SK-N-SH treated with all-trans-retinoic acid at 6 μM for 48 hours (cell line): ENCODE data around the gene UBE2V1.

Experiments used
- ATAC-seq: fragments of 200-7000 bp; cut with Tn5 transposase; 3 replicates; pipeline ENCODE4 v1.9.1; 2020; ENCODE audit warnings: mild to moderate bottlenecking, moderate library complexity
- ARNTL ChIP-seq: fragments of 450-650 bp; formaldehyde crosslinking; IDR thresholded peaks from 2 replicates; pipeline ENCODE4 v1.5.0; 2020; ENCODE audit warnings: low read depth, mild to moderate bottlenecking, moderate library complexity, borderline replicate concordance
- BACH2 ChIP-seq: fragments of 250-450 bp; sonication (Bioruptor Pico); IDR thresholded peaks from 2 replicates; pipeline ENCODE4 v1.9.0; 2021; ENCODE audit warnings: mild to moderate bottlenecking, borderline replicate concordance
- CSDC2 ChIP-seq: fragments of 250-450 bp; sonication (Bioruptor Pico); IDR thresholded peaks from 2 replicates; pipeline ENCODE4 v1.5.0; 2020; ENCODE audit warnings: mild to moderate bottlenecking, moderate library complexity
- ESRRG ChIP-seq: fragments of 250-450 bp; sonication (Bioruptor Pico); IDR thresholded peaks from 2 replicates; pipeline ENCODE4 v1.6.1; 2021; ENCODE audit warnings: mild to moderate bottlenecking
- GLIS3 ChIP-seq: fragments of 250-450 bp; sonication (Bioruptor Pico); IDR thresholded peaks from 2 replicates; pipeline ENCODE4 v1.5.0; 2020; ENCODE audit warnings: mild to moderate bottlenecking, moderate library complexity
- ISL1 ChIP-seq: fragments of 250-450 bp; sonication (Bioruptor Pico); IDR thresholded peaks from 2 replicates; pipeline ENCODE4 v2.1.2; 2022; ENCODE audit warnings: mild to moderate bottlenecking, moderate library complexity
- OSR1 ChIP-seq: fragments of 250-450 bp; sonication (Bioruptor Pico); IDR thresholded peaks from 2 replicates; pipeline ENCODE4 v1.8.0; 2022; ENCODE audit warnings: moderate library complexity, mild to moderate bottlenecking, inconsistent platforms
- PPARA ChIP-seq: fragments of 250-450 bp; sonication (Bioruptor Pico); IDR thresholded peaks from 2 replicates; pipeline ENCODE4 v1.5.0; 2020; ENCODE audit warnings: mild to moderate bottlenecking, borderline replicate concordance
- RARB ChIP-seq: fragments of 250-450 bp; sonication (Bioruptor Pico); IDR thresholded peaks from 2 replicates; pipeline ENCODE4 v1.8.0; 2021; ENCODE audit warnings: mild to moderate bottlenecking, moderate library complexity
- SNAI2 ChIP-seq: fragments of 250-450 bp; sonication (Bioruptor Pico); IDR thresholded peaks from 2 replicates; pipeline ENCODE4 v1.5.0; 2020; ENCODE audit warnings: mild to moderate bottlenecking, moderate library complexity
- TCF4 ChIP-seq: fragments of 250-450 bp; sonication (Bioruptor Pico); IDR thresholded peaks from 2 replicates; pipeline ENCODE4 v1.8.0; 2021; ENCODE audit warnings: mild to moderate bottlenecking, moderate library complexity, borderline replicate concordance
- TOX ChIP-seq: fragments of 250-450 bp; sonication (Bioruptor Pico); IDR thresholded peaks from 2 replicates; pipeline ENCODE4 v1.8.0; 2021; ENCODE audit warnings: mild to moderate bottlenecking, moderate library complexity, borderline replicate concordance
- ZFP3 ChIP-seq: fragments of 250-450 bp; sonication (Bioruptor Pico); IDR thresholded peaks from 2 replicates; pipeline ENCODE4 v1.5.0; 2020; ENCODE audit warnings: mild to moderate bottlenecking, moderate library complexity
- ZFP30 ChIP-seq: fragments of 450-650 bp; formaldehyde crosslinking; IDR thresholded peaks from 2 replicates; pipeline ENCODE4 v1.5.0; 2022; ENCODE audit warnings: mild to moderate bottlenecking, moderate library complexity
- ZNF565 ChIP-seq: fragments of 450-650 bp; formaldehyde crosslinking; conservative IDR thresholded peaks from 2 replicates; pipeline ENCODE4 v1.5.0; 2020; ENCODE audit warnings: low read depth, mild to moderate bottlenecking, moderate library complexity
- ZNF70 ChIP-seq: fragments of 450-650 bp; formaldehyde crosslinking; IDR thresholded peaks from 2 replicates; pipeline ENCODE4 v1.5.0; 2020; ENCODE audit warnings: mild to moderate bottlenecking, moderate library complexity
- ZNF8 ChIP-seq: fragments of 450-650 bp; formaldehyde crosslinking; IDR thresholded peaks from 2 replicates; pipeline ENCODE4 v1.5.0; 2020; ENCODE audit warnings: mild to moderate bottlenecking, moderate library complexity
- TF ChIP-seq, protein P1 (sequence below): fragments of 250-450 bp; sonication (Bioruptor Pico); IDR thresholded peaks from 2 replicates; pipeline ENCODE4 v1.8.0; 2020; ENCODE audit warnings: mild to moderate bottlenecking, moderate library complexity, borderline replicate concordance
- TF ChIP-seq, protein P2 (sequence below): fragments of 250-450 bp; sonication (Bioruptor Pico); IDR thresholded peaks from 2 replicates; pipeline ENCODE4 v1.5.0; 2020; ENCODE audit warnings: mild to moderate bottlenecking, moderate library complexity
- TF ChIP-seq, protein P3 (sequence below): fragments of 250-450 bp; sonication (Bioruptor Pico); IDR thresholded peaks from 2 replicates; pipeline ENCODE4 v1.5.1; 2021; ENCODE audit warnings: mild to moderate bottlenecking, moderate library complexity
- TF ChIP-seq, protein P4 (sequence below): fragments of 250-450 bp; sonication (Bioruptor Pico); IDR thresholded peaks from 2 replicates; pipeline ENCODE4 v1.5.1; 2020; ENCODE audit warnings: low read depth, mild to moderate bottlenecking, moderate library complexity

Gene UBE2V1

DNA sequence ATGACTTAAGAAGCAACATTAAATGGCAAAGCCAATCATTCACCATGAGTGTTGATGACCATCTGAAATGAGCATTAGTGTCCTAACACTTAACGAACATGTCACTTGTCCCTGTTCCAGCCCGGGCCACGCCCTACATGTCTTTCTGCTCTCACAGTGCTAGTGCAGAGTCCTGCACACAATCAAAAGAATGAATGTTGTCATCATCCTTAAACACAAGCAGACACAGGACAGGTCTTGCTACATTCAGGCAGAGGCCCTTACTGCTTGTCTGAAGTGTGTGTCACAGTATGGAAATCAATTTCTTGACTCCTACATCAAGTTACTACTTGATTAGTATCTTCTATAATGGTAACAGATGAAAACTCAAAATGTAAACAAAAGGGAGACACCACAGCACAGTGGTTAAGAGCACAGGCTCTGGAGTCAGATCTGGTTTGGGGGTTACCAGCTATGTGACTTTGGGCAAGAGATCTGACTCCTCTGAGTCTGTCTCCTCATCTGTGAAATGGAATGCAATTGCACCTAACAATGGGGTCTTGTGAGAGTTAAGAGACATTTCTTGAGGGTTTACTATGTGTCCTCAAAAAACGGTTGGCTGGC is 17.4 kb downstream of the UBE2V1 start:
- no peak for ATAC-seq
- TF ChIP-seq RARB, result no peak
- TF ChIP-seq PPARA (CRISPR knock-in tag), result no peak
- TF ChIP-seq ZNF8 (CRISPR knock-in tag), result no peak
- no peak for TF ChIP-seq BACH2 (CRISPR knock-in tag)
- no peak for TF ChIP-seq ARNTL
- TF ChIP-seq GLIS3 (CRISPR knock-in tag), result no peak
- TF ChIP-seq CSDC2, result no peak
- TF ChIP-seq TOX (CRISPR knock-in tag), result no peak

DNA sequence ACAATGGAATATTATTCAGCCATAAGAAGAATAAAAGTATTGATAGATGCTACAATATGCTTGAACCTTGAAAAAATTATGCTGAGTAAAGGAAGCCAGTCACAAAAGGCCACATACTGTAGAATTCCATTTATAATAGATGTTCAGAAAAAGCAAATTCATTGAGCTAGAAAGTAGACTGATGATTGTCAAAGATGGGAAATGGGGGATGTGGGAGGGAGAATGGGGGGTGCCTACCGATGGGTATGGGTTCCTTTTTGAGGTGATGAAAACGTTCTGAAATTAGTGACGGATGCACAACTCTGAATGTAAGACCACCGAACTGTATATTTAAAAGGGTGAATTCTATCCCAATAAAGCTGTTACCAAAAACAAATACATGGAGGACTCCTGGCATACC is 18.4 kb downstream of the UBE2V1 start:
- ATAC-seq, result no peak
- TF ChIP-seq, protein P1, sequence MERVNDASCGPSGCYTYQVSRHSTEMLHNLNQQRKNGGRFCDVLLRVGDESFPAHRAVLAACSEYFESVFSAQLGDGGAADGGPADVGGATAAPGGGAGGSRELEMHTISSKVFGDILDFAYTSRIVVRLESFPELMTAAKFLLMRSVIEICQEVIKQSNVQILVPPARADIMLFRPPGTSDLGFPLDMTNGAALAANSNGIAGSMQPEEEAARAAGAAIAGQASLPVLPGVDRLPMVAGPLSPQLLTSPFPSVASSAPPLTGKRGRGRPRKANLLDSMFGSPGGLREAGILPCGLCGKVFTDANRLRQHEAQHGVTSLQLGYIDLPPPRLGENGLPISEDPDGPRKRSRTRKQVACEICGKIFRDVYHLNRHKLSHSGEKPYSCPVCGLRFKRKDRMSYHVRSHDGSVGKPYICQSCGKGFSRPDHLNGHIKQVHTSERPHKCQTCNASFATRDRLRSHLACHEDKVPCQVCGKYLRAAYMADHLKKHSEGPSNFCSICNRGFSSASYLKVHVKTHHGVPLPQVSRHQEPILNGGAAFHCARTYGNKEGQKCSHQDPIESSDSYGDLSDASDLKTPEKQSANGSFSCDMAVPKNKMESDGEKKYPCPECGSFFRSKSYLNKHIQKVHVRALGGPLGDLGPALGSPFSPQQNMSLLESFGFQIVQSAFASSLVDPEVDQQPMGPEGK (CRISPR knock-in tag), result no peak
- TF ChIP-seq ZNF70 (CRISPR knock-in tag), result no peak
- no peak for TF ChIP-seq ZFP30 (CRISPR knock-in tag)
- TF ChIP-seq ISL1 (CRISPR knock-in tag), result no peak
- TF ChIP-seq ZFP3, result no peak
- TF ChIP-seq RARB, result no peak
- TF ChIP-seq, protein P2, sequence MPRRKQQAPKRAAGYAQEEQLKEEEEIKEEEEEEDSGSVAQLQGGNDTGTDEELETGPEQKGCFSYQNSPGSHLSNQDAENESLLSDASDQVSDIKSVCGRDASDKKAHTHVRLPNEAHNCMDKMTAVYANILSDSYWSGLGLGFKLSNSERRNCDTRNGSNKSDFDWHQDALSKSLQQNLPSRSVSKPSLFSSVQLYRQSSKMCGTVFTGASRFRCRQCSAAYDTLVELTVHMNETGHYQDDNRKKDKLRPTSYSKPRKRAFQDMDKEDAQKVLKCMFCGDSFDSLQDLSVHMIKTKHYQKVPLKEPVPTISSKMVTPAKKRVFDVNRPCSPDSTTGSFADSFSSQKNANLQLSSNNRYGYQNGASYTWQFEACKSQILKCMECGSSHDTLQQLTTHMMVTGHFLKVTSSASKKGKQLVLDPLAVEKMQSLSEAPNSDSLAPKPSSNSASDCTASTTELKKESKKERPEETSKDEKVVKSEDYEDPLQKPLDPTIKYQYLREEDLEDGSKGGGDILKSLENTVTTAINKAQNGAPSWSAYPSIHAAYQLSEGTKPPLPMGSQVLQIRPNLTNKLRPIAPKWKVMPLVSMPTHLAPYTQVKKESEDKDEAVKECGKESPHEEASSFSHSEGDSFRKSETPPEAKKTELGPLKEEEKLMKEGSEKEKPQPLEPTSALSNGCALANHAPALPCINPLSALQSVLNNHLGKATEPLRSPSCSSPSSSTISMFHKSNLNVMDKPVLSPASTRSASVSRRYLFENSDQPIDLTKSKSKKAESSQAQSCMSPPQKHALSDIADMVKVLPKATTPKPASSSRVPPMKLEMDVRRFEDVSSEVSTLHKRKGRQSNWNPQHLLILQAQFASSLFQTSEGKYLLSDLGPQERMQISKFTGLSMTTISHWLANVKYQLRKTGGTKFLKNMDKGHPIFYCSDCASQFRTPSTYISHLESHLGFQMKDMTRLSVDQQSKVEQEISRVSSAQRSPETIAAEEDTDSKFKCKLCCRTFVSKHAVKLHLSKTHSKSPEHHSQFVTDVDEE, result no peak

DNA sequence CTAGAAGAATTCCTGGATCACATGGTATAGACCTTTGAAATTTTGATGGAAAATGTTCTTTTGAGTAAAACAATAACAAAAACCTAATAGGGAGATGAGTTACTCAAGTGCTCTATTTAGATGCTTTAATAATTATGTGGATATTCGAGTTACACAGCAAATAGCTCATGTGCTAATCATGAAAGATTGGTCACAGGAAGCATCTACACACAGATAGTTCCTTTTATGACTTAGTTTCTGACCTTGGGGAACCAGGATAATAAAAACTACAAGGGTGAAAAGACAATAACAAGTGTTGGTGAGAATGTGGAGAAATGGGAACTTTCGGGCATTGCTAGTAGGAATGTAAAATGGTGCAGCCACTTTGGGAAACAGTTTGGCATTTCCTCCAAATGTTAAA is 19.7 kb downstream of the UBE2V1 start:
- TF ChIP-seq ISL1 (CRISPR knock-in tag) (no peak), ZNF70 (CRISPR knock-in tag) (no peak), TCF4 (CRISPR knock-in tag) (no peak), TOX (CRISPR knock-in tag) (no peak), ESRRG (CRISPR knock-in tag) (no peak), ARNTL (no peak), PPARA (CRISPR knock-in tag) (no peak), ZNF565 (CRISPR knock-in tag) (no peak), ZNF8 (CRISPR knock-in tag) (no peak), OSR1 (no peak), SNAI2 (no peak)
- TF ChIP-seq, protein P3, sequence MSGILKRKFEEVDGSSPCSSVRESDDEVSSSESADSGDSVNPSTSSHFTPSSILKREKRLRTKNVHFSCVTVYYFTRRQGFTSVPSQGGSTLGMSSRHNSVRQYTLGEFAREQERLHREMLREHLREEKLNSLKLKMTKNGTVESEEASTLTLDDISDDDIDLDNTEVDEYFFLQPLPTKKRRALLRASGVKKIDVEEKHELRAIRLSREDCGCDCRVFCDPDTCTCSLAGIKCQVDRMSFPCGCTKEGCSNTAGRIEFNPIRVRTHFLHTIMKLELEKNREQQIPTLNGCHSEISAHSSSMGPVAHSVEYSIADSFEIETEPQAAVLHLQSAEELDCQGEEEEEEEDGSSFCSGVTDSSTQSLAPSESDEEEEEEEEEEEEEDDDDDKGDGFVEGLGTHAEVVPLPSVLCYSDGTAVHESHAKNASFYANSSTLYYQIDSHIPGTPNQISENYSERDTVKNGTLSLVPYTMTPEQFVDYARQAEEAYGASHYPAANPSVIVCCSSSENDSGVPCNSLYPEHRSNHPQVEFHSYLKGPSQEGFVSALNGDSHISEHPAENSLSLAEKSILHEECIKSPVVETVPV (CRISPR knock-in tag), result no peak
- TF ChIP-seq, protein P4, sequence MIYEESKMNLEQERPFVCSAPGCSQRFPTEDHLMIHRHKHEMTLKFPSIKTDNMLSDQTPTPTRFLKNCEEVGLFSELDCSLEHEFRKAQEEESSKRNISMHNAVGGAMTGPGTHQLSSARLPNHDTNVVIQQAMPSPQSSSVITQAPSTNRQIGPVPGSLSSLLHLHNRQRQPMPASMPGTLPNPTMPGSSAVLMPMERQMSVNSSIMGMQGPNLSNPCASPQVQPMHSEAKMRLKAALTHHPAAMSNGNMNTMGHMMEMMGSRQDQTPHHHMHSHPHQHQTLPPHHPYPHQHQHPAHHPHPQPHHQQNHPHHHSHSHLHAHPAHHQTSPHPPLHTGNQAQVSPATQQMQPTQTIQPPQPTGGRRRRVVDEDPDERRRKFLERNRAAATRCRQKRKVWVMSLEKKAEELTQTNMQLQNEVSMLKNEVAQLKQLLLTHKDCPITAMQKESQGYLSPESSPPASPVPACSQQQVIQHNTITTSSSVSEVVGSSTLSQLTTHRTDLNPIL (CRISPR knock-in tag), result no peak
- ATAC-seq, result no peak

DNA sequence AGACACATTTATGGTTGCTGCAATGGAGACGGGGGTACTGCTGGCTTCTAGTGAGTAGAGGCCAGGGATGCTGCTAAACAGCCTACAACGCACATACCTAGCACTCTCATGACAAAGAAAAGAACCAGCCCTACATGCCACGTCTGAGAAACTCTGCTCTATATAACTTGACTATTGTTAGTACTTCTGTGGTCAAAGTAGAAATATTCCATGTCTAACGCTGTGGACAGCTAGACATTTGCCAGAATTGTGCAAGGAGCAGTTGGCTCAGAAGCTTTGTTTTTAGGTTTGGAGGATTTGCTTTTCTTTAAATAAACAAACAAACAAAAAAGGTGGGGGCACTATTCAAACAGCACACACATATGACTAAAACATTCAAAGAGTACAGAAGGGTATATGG is 20.5 kb downstream of the UBE2V1 start:
- ATAC-seq, result no peak
- TF ChIP-seq TCF4 (CRISPR knock-in tag) (no peak), PPARA (CRISPR knock-in tag) (no peak), ARNTL (no peak), ZNF70 (CRISPR knock-in tag) (no peak), BACH2 (CRISPR knock-in tag) (no peak), CSDC2 (no peak), ZNF8 (CRISPR knock-in tag) (no peak), ISL1 (CRISPR knock-in tag) (no peak), ZFP3 (no peak), ZFP30 (CRISPR knock-in tag) (no peak), RARB (no peak)
- TF ChIP-seq, protein P2, result no peak
- TF ChIP-seq, protein P3 (CRISPR knock-in tag), result no peak
- TF ChIP-seq, protein P4 (CRISPR knock-in tag), result no peak
